GM12878 (cell line): ENCODE measurements around the gene HPS3. TPM values are rescaled to one million over a fixed set of nuclear protein-coding genes. Genes with fewer than 3 reads are reported as not detected.

Experiments used
- ATAC-seq: fragments of 200-7000 bp; cut with Tn5 transposase; 3 replicates; pipeline ENCODE4 v1.9.1; 2020; ENCODE audit warnings: mild to moderate bottlenecking, moderate library complexity
- BruUV-seq: library from RNA; stranded (reverse); fragments of 400-500 nt; replicated peaks from 2 replicates; lab custom pipeline; 2021; lab: Mats Ljungman, UMichigan
- CTCF ChIA-PET: fragments of 300-600 bp; sonication (Branson Sonifier 250); formaldehyde crosslinking; extraction: SDS; loops from one replicate; lab custom pipeline; 2021; ENCODE audit warnings: inconsistent platforms; lab: Yijun Ruan, JAX
- POLR2A ChIA-PET: fragments of 350-600 bp; formaldehyde crosslinking; extraction: SDS; loops from one replicate; lab custom pipeline; 2021; ENCODE audit warnings: inconsistent platforms; lab: Charles Lee
- RAD21 ChIA-PET: fragments of 300-600 bp; sonication (Branson Sonifier 250); formaldehyde crosslinking; loops from one replicate; lab custom pipeline; 2023; ENCODE audit warnings: antibody characterized with exemption; ENCODE audit not compliant: unreplicated experiment; lab: Charles Lee
- SMC1A ChIA-PET: fragments of 300-600 bp; sonication (Branson Sonifier 250); formaldehyde crosslinking; loops from one replicate; lab custom pipeline; 2023; ENCODE audit not compliant: unreplicated experiment, uncharacterized antibody; lab: Charles Lee
- DNase-seq: peaks from one replicate; pipeline ENCODE4 v3.0.0-alpha.2; 2011; ENCODE audit warnings: low read depth, low spot score
- FAIRE-seq: peaks from 3 replicates; lab custom pipeline; 2011; peaks lifted over from hg19 to GRCh38; lab: Jason Lieb, UNC
- H2AFZ ChIP-seq: 2 replicates; pipeline ENCODE4 v1.6.0; 2011; ENCODE audit warnings: low read depth, low read length, control low read depth; ENCODE audit not compliant: control insufficient read depth
- H3K27ac ChIP-seq: 2 replicates; pipeline ENCODE4 v1.5.1; 2011; ENCODE audit warnings: control low read depth; ENCODE audit not compliant: control insufficient read depth, insufficient read depth
- H3K27me3 ChIP-seq, 2 experiments: replicated peaks in 1 of 2; 2 replicates each; pipeline versions ENCODE4 v1.6.0 to v1.6.1; 2011; ENCODE audit warnings: low read length in 1 of 2; ENCODE audit not compliant: control insufficient read depth in 2 of 2, insufficient read depth in 2 of 2
- H3K36me3 ChIP-seq, 2 experiments: 2 replicates each; pipeline ENCODE4 v1.5.1; 2011; ENCODE audit warnings: low read length in 1 of 2; ENCODE audit not compliant: control insufficient read depth in 2 of 2, insufficient read depth in 2 of 2
- H3K4me1 ChIP-seq: 2 replicates; pipeline ENCODE4 v1.6.1; 2011; ENCODE audit warnings: mild to moderate bottlenecking, low read length, moderate library complexity, mixed read lengths; ENCODE audit not compliant: control insufficient read depth, insufficient read depth
- H3K4me2 ChIP-seq: 2 replicates; pipeline ENCODE4 v1.6.0; 2011; ENCODE audit warnings: control low read depth; ENCODE audit not compliant: control insufficient read depth, insufficient read depth
- H3K4me3 ChIP-seq: fragments of 200-600 bp; sonication (generic); 2 replicates; pipeline ENCODE4 v1.5.1; 2016
- H3K79me2 ChIP-seq: 2 replicates; pipeline ENCODE4 v1.6.0; 2011; ENCODE audit warnings: low read length; ENCODE audit not compliant: control insufficient read depth, insufficient read depth
- H3K9ac ChIP-seq: 2 replicates; pipeline ENCODE4 v1.8.0; 2011; ENCODE audit warnings: low read length, control low read depth, mixed read lengths; ENCODE audit not compliant: control insufficient read depth, insufficient read depth
- H3K9me3 ChIP-seq: replicated peaks from 3 replicates; pipeline ENCODE4 v1.5.1; 2011; ENCODE audit warnings: mild to moderate bottlenecking, low read length; ENCODE audit not compliant: control insufficient read depth, insufficient read depth
- H4K20me1 ChIP-seq: 2 replicates; pipeline ENCODE4 v1.6.0; 2011; ENCODE audit not compliant: control insufficient read depth, insufficient read depth
- ASH2L ChIP-seq: fragments of 300-600, 200-600 bp; sonication (generic); IDR thresholded peaks from 2 replicates; pipeline ENCODE4 v1.6.1; 2017; ENCODE audit warnings: low read depth, mild to moderate bottlenecking, borderline replicate concordance
- ETV6 ChIP-seq, 2 experiments: fragments of 450-650 bp in 1 of 2; IDR thresholded peaks in 1 of 2; conservative IDR thresholded peaks in 1 of 2; 2 replicates each; pipeline ENCODE4 v1.6.1; 2014; ENCODE audit warnings: antibody characterized with exemption in 1 of 2, borderline replicate concordance in 1 of 2, low read depth in 1 of 2, mild to moderate bottlenecking in 1 of 2, moderate library complexity in 1 of 2
- HDAC2 ChIP-seq: fragments of 200-600 bp; sonication (generic); IDR thresholded peaks from 2 replicates; pipeline ENCODE4 v1.6.1; 2017
- KAT2A ChIP-seq: conservative IDR thresholded peaks from 2 replicates; pipeline ENCODE4 v1.6.1; 2011; ENCODE audit warnings: low read depth, low read length; ENCODE audit not compliant: control insufficient read depth
- KLF5 ChIP-seq: fragments of 450-650 bp; IDR thresholded peaks from 2 replicates; pipeline ENCODE4 v1.6.1; 2014; ENCODE audit warnings: mild to moderate bottlenecking; ENCODE audit not compliant: partially characterized antibody
- MEF2A ChIP-seq: IDR thresholded peaks from 2 replicates; pipeline ENCODE4 v1.6.1; 2011; ENCODE audit warnings: low read depth, mild to moderate bottlenecking, low read length, moderate library complexity; ENCODE audit not compliant: insufficient read depth
- PAX5 ChIP-seq: IDR thresholded peaks from 2 replicates; pipeline ENCODE4 v1.6.1; 2011; ENCODE audit warnings: low read depth, low read length, borderline replicate concordance
- POLR2AphosphoS2 ChIP-seq: IDR thresholded peaks from 2 replicates; pipeline ENCODE4 v1.6.1; 2011; ENCODE audit warnings: low read depth, mild to moderate bottlenecking, low read length, improper control_type of control experiment, moderate library complexity
- RAD51 ChIP-seq: fragments of 450-650 bp; IDR thresholded peaks from 2 replicates; pipeline ENCODE4 v1.6.1; 2016; ENCODE audit warnings: moderate library complexity, mild to moderate bottlenecking, inconsistent platforms
- RB1 ChIP-seq: fragments of 450-650 bp; formaldehyde crosslinking; IDR thresholded peaks from 2 replicates; pipeline ENCODE4 v1.6.1; 2017; ENCODE audit warnings: mild to moderate bottlenecking, borderline replicate concordance
- SIN3A ChIP-seq: IDR thresholded peaks from 2 replicates; pipeline ENCODE4 v1.6.1; 2012; ENCODE audit warnings: low read depth, low read length, improper control_type of control experiment
- SMARCA5 ChIP-seq: fragments of 450-650 bp; IDR thresholded peaks from 2 replicates; pipeline ENCODE4 v1.6.1; 2017; ENCODE audit warnings: mild to moderate bottlenecking
- SMC3 ChIP-seq: IDR thresholded peaks from 2 replicates; pipeline ENCODE4 v1.6.1; 2011; ENCODE audit warnings: low read length, improper control_type of control experiment, borderline replicate concordance
- SREBF2 ChIP-seq: IDR thresholded peaks from 2 replicates; pipeline ENCODE4 v1.6.1; 2012; ENCODE audit warnings: mild to moderate bottlenecking, low read length
- TAF1 ChIP-seq: IDR thresholded peaks from 2 replicates; pipeline ENCODE4 v1.6.1; 2011; ENCODE audit warnings: mild to moderate bottlenecking, low read depth, low read length, borderline replicate concordance
- ZBED1 ChIP-seq: IDR thresholded peaks from 2 replicates; pipeline ENCODE4 v1.6.1; 2016; ENCODE audit warnings: borderline replicate concordance
- WGBS: methylation state at CpG from one replicate; pipeline ENCODE4 v1.1.6; 2016; ENCODE audit warnings: low lambda C conversion rate; ENCODE audit not compliant: insufficient replicate concordance, insufficient coverage; ENCODE audit errors: missing lambda C conversion rate; 5-methylcytosine and 5-hydroxymethylcytosine counted together
- in situ Hi-C: fragments of 300-500 bp; cut with MboI; formaldehyde crosslinking; loops from 9 replicates; pipeline ENCODE4 v1.14.3; 2018; ENCODE audit warnings: mixed read lengths
- intact Hi-C: fragments of 100-400 bp; cut with micrococcal nuclease; formaldehyde crosslinking; loops from one replicate; pipeline ENCODE4 v1.14.2; 2022; ENCODE audit not compliant: unreplicated experiment
- polyA plus RNA-seq, 11 experiments: library from polyadenylated mRNA; depleted of rRNA in 4 of 11; unstranded in 6 of 11; stranded (reverse) in 5 of 11; fragments of >200 nt; fragmentation: Nextera tagmentation in 4 of 11; fragmentation: Illumina TruSeq in 1 of 11; extraction: Ambion mirVana in 4 of 11; extraction: Trizol in 1 of 11; gene quantifications; 1 replicate in 1 of 11; 2 replicates in 10 of 11; pipeline versions ENCODE4 v1.2.1 to v1.2.3, GENCODE V29; 2011 to 2016; ENCODE audit warnings: inconsistent platforms in 2 of 11, missing spikeins in 2 of 11, low read depth in 1 of 11
- total RNA-seq, 4 experiments: library from RNA; depleted of rRNA in 3 of 4; stranded (reverse); fragments of >200 nt in 3 of 4; fragmentation: Illumina TruSeq in 1 of 4; extraction: Trizol in 1 of 4; gene quantifications; 2 replicates each; pipeline versions ENCODE4 v1.2.1 to v1.2.3, GENCODE V29; 2013 to 2021
- TF ChIP-seq, protein P1 (sequence below): IDR thresholded peaks from 2 replicates; pipeline ENCODE4 v1.6.1; 2012; ENCODE audit warnings: low read depth, low read length, improper control_type of control experiment
- TF ChIP-seq, protein P2 (sequence below): fragments of 450-650 bp; IDR thresholded peaks from 2 replicates; pipeline ENCODE4 v1.6.1; 2018; ENCODE audit warnings: borderline replicate concordance, mild to moderate bottlenecking; ENCODE audit not compliant: partially characterized antibody
- TF ChIP-seq, protein P3 (sequence below): fragments of 450-650 bp; IDR thresholded peaks from 2 replicates; pipeline ENCODE4 v1.6.1; 2016; ENCODE audit warnings: mild to moderate bottlenecking
- TF ChIP-seq, protein P4 (sequence below): fragments of 450-650 bp; formaldehyde crosslinking; IDR thresholded peaks from 2 replicates; pipeline ENCODE4 v1.4.0; 2022; ENCODE audit warnings: mild to moderate bottlenecking, moderate library complexity

Gene HPS3
- total and polyA plus RNA-seq, 10 of the 15 experiments (the other 5 are each of a cell fraction or from before 2014, with no cell fraction given) = 2.7 to 26.5 (median 14.8) TPM

DNA sequence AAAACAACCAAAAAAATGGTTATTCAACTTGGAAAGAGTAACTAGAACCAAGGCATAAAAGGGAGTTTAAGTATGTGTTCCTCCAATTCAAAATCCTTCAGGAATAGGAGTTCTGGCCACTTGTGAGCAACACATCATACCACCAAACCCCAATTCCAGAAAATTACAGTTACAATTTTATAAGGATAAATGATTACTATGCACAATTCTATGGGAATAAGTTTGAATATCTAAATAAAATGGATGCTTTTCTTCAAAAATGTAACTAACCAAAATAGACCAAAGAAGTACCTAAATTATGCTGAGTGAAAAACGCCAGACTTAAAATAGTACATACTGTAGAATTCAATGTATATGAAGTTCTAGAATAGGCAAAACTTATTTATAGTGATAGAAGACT is 47.7 kb upstream of the HPS3 start:
- H3K27me3 ChIP-seq = no peaks in the 10 kb centered on the region
- H4K20me1 ChIP-seq = no peaks in the 10 kb centered on the region
- H3K9me3 ChIP-seq = no peaks in the 10 kb centered on the region; the same call in 1 of the 3 replicates
- TF ChIP-seq, protein P1, sequence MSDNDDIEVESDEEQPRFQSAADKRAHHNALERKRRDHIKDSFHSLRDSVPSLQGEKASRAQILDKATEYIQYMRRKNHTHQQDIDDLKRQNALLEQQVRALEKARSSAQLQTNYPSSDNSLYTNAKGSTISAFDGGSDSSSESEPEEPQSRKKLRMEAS = no peak
- TF ChIP-seq RAD51 = no peak
- no peak for TF ChIP-seq RB1
- TF ChIP-seq TAF1 = no peak
- no peak for TF ChIP-seq HDAC2
- TF ChIP-seq, protein P2, sequence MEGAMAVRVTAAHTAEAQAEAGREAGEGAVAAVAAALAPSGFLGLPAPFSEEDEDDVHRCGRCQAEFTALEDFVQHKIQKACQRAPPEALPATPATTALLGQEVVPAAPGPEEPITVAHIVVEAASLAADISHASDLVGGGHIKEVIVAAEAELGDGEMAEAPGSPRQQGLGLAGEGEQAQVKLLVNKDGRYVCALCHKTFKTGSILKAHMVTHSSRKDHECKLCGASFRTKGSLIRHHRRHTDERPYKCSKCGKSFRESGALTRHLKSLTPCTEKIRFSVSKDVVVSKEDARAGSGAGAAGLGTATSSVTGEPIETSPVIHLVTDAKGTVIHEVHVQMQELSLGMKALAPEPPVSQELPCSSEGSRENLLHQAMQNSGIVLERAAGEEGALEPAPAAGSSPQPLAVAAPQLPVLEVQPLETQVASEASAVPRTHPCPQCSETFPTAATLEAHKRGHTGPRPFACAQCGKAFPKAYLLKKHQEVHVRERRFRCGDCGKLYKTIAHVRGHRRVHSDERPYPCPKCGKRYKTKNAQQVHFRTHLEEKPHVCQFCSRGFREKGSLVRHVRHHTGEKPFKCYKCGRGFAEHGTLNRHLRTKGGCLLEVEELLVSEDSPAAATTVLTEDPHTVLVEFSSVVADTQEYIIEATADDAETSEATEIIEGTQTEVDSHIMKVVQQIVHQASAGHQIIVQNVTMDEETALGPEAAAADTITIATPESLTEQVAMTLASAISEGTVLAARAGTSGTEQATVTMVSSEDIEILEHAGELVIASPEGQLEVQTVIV = no peak
- no peak for TF ChIP-seq MEF2A
- TF ChIP-seq, protein P3, sequence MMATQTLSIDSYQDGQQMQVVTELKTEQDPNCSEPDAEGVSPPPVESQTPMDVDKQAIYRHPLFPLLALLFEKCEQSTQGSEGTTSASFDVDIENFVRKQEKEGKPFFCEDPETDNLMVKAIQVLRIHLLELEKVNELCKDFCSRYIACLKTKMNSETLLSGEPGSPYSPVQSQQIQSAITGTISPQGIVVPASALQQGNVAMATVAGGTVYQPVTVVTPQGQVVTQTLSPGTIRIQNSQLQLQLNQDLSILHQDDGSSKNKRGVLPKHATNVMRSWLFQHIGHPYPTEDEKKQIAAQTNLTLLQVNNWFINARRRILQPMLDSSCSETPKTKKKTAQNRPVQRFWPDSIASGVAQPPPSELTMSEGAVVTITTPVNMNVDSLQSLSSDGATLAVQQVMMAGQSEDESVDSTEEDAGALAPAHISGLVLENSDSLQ = no peak
- TF ChIP-seq POLR2AphosphoS2 = no peak
- TF ChIP-seq, protein P4, sequence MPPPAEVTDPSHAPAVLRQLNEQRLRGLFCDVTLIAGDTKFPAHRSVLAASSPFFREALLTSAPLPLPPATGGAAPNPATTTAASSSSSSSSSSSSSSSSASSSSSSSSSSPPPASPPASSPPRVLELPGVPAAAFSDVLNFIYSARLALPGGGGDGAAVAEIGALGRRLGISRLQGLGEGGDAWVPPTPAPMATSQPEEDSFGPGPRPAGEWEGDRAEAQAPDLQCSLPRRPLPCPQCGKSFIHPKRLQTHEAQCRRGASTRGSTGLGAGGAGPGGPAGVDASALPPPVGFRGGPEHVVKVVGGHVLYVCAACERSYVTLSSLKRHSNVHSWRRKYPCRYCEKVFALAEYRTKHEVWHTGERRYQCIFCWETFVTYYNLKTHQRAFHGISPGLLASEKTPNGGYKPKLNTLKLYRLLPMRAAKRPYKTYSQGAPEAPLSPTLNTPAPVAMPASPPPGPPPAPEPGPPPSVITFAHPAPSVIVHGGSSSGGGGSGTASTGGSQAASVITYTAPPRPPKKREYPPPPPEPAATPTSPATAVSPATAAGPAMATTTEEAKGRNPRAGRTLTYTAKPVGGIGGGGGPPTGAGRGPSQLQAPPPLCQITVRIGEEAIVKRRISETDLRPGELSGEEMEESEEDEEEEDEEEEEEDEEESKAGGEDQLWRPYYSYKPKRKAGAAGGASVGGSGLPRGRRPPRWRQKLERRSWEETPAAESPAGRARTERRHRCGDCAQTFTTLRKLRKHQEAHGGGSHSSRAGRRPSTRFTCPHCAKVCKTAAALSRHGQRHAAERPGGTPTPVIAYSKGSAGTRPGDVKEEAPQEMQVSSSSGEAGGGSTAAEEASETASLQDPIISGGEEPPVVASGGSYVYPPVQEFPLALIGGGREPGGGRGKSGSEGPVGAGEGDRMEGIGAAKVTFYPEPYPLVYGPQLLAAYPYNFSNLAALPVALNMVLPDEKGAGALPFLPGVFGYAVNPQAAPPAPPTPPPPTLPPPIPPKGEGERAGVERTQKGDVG (CRISPR knock-in tag) = no peak
- no peak for TF ChIP-seq PAX5
- no peak for TF ChIP-seq ETV6 (conservative IDR thresholded peaks at IDR 0.05 in 1 of 2, IDR thresholded peaks at IDR 0.05 in 1 of 2; ENCODE audit: borderline replicate concordance in 1 of 2, low read depth in 1 of 2)
- TF ChIP-seq KAT2A = no peak
- TF ChIP-seq SREBF2 = no peak
- no peak for TF ChIP-seq KLF5
- TF ChIP-seq SIN3A = no peak
- no peak for TF ChIP-seq SMARCA5
- TF ChIP-seq ZBED1 = no peak
- no peak for TF ChIP-seq ASH2L
- no peak for TF ChIP-seq SMC3
- TF ChIP-seq, all 136 proteins: peak for 0
- FAIRE-seq = no peak
- ChIA-PET RAD21 (no interaction called here), SMC1A (no interaction called here), CTCF (no interaction called here), POLR2A (no interaction called here)
- BruUV-seq = no TSS peak
- WGBS = 59% methylated on average over 1 of the region's 1 CpG
- H3K4me2 ChIP-seq = no peak overlapping the region
- H3K27ac ChIP-seq = no peak overlapping the region
- DNase-seq = no peak
- ATAC-seq = no peak
- in situ Hi-C loops = no loop called here
- peaks cover 0 to 11% of the 10 kb centered on the region in 2 experiments; a peak in 1 of 4 replicates for H3K36me3 ChIP-seq
- peaks cover 2% of the 10 kb centered on the region; the same call in 1 of the 2 replicates for H3K4me1 ChIP-seq
- no peak overlapping the region for H3K4me3 ChIP-seq
- no peak overlapping the region for H3K9ac ChIP-seq
- intact Hi-C loops = no loop called here
- H2AFZ ChIP-seq = no peak overlapping the region
- peaks cover 42% of the 10 kb centered on the region for H3K79me2 ChIP-seq
